Mucosa of gallbladder (tissue), 1 donor: ENCODE data around the gene JARID2. TPM values are rescaled to one million over a fixed set of nuclear protein-coding genes. Genes with fewer than 3 reads are reported as not detected.
A peak's percentile ranks its signal among the peaks of the same experiment; 100 is the strongest.

Experiments used
- DNase-seq: peaks from one replicate; pipeline ENCODE4 v3.0.0-alpha.2; 2020; ENCODE audit warnings: low spot score
- total RNA-seq: library from RNA; stranded (reverse); gene quantifications from one replicate; pipeline ENCODE4 v1.2.1, GENCODE V29; 2021
- donor health status: DM: no; HTN: no; CAD: no.

Gene JARID2
- total RNA-seq, 1 donor from 2014 or later, result 10.7 TPM

- DNase-seq, result no peak
These were observed 86.6 kb downstream of the JARID2 start for GRCh38 chr6:15332446-15332845.

GRCh38 chr6:15335385-15335784 is 89.5 kb downstream of the JARID2 start:
- DNase-seq, result no peak

- no peak for DNase-seq
These were observed 90.0 kb downstream of the JARID2 start for GRCh38 chr6:15335916-15336315.

GRCh38 chr6:15336900-15337560 is 91.2 kb downstream of the JARID2 start:
- no peak for DNase-seq

- no peak for DNase-seq
These were observed 91.7 kb downstream of the JARID2 start for GRCh38 chr6:15337582-15337981.

GRCh38 chr6:15338476-15338875 is 92.6 kb downstream of the JARID2 start:
- DNase-seq, result no peak

GRCh38 chr6:15339081-15339480 is 93.2 kb downstream of the JARID2 start:
- DNase-seq, result no peak

GRCh38 chr6:15340105-15340601 is 94.3 kb downstream of the JARID2 start:
- DNase-seq, result no peak

GRCh38 chr6:15340775-15341174 is 94.9 kb downstream of the JARID2 start:
- no peak for DNase-seq

GRCh38 chr6:15341311-15342001 is 95.6 kb downstream of the JARID2 start:
- DNase-seq, result peak; percentile 47

- DNase-seq, result no peak
These were observed 96.2 kb downstream of the JARID2 start for GRCh38 chr6:15342114-15342513.

- DNase-seq, result no peak
These were observed 97.8 kb downstream of the JARID2 start for GRCh38 chr6:15343490-15344191.

- no peak for DNase-seq
These were observed 98.3 kb downstream of the JARID2 start for GRCh38 chr6:15344192-15344519.

GRCh38 chr6:15344831-15345230 is 99.0 kb downstream of the JARID2 start:
- no peak for DNase-seq

- no peak for DNase-seq
These were observed 100.4 kb downstream of the JARID2 start for GRCh38 chr6:15346315-15346714.

GRCh38 chr6:15348528-15348927 is 102.7 kb downstream of the JARID2 start:
- DNase-seq, result no peak

GRCh38 chr6:15349379-15349778 is 103.5 kb downstream of the JARID2 start:
- no peak for DNase-seq

- no peak for DNase-seq
These were observed 104.7 kb downstream of the JARID2 start for GRCh38 chr6:15350386-15351083.

- DNase-seq, result no peak
These were observed 105.8 kb downstream of the JARID2 start for GRCh38 chr6:15351631-15352030.

- no peak for DNase-seq
These were observed 106.4 kb downstream of the JARID2 start for GRCh38 chr6:15352220-15352619.

GRCh38 chr6:15352845-15353244 is 107.0 kb downstream of the JARID2 start:
- no peak for DNase-seq

GRCh38 chr6:15355683-15356099 is 109.8 kb downstream of the JARID2 start:
- no peak for DNase-seq
